Stimulated activated CD4-positive, alpha-beta T cell treated with anti-CD3 and anti-CD28 coated beads, Interleukin-15, amount 100 ng/mL, for 1 hour (primary cell): Measurements from ENCODE around the gene A4GNT.
A peak's percentile ranks its signal among the peaks of the same experiment; 100 is the strongest.
"Not testable (repeated sequence)": the region's sequence is repeated elsewhere in the genome, so short reads cannot be mapped to it uniquely, and the experiment has no call there.

Experiments used
- DNase-seq, 2 donors: peaks; one replicate each; pipeline ENCODE4 v3.0.0-alpha.2; 2020; ENCODE audit warnings: low read depth in 1 of 2, low spot score in 1 of 2

A4GNT gene

GRCh38 chr3:138132239-138132638 lies at the start of gene A4GNT:
A4GNT (minus strand) TSS chr3:138132390; CDS start chr3:138131256, 1,134 bp downstream.
- DNase-seq = no peak

GRCh38 chr3:138180375-138181029 lies 48.3 kb upstream of the A4GNT start:
- no peak for DNase-seq

GRCh38 chr3:138174421-138175131 lies 42.4 kb upstream of the A4GNT start, which contains the start of gene DBR1:
DBR1 (minus strand) TSS chr3:138174921; CDS start chr3:138174795, 126 bp downstream.
- DNase-seq = peak; percentile 40 to 41

GRCh38 chr3:138173769-138174420 lies 41.7 kb upstream of the A4GNT start:
- DNase-seq = no peak

- DNase-seq = no peak
These were observed 40.4 kb upstream of the A4GNT start for GRCh38 chr3:138172625-138173024.

- DNase-seq = no peak
These were observed 32.9 kb upstream of the A4GNT start for GRCh38 chr3:138165061-138165460.

- no peak for DNase-seq
These were observed 25.6 kb upstream of the A4GNT start for GRCh38 chr3:138157743-138158142.

- no peak for DNase-seq
These were observed 22.3 kb upstream of the A4GNT start for GRCh38 chr3:138154534-138154933.

- DNase-seq = no peak
These were observed 16.3 kb upstream of the A4GNT start for GRCh38 chr3:138148503-138148902.

GRCh38 chr3:138142181-138142580 lies 10.0 kb upstream of the A4GNT start:
- not testable (repeated sequence) for DNase-seq

GRCh38 chr3:138140940-138141339 lies 8.8 kb upstream of the A4GNT start:
- DNase-seq = no peak

GRCh38 chr3:138139691-138140090 lies 7.5 kb upstream of the A4GNT start:
- no peak for DNase-seq

GRCh38 chr3:138137861-138138260 lies 5.7 kb upstream of the A4GNT start:
- DNase-seq = no peak

GRCh38 chr3:138136201-138136600 lies 4.0 kb upstream of the A4GNT start:
- DNase-seq = no peak

- no peak for DNase-seq
These were observed 3.6 kb upstream of the A4GNT start for GRCh38 chr3:138135833-138136194.

- DNase-seq = no peak
These were observed 3.1 kb upstream of the A4GNT start for GRCh38 chr3:138135146-138135832.

GRCh38 chr3:138127636-138128365 lies 4.4 kb downstream of the A4GNT start:
- DNase-seq = no peak

- no peak for DNase-seq
These were observed 6.5 kb downstream of the A4GNT start for GRCh38 chr3:138125548-138126221.

- no peak for DNase-seq
These were observed 7.4 kb downstream of the A4GNT start for GRCh38 chr3:138124706-138125355.

- no peak for DNase-seq
These were observed 8.0 kb downstream of the A4GNT start for GRCh38 chr3:138124188-138124587.
